Measurements from ENCODE around the gene HTRA3. TPM values are rescaled to one million over a fixed set of nuclear protein-coding genes. Genes with fewer than 3 reads are reported as not detected.

The HTRA3 gene
- total RNA-seq, 2 donors from 2014 or later, result 33.8 to 124 TPM

DNA sequence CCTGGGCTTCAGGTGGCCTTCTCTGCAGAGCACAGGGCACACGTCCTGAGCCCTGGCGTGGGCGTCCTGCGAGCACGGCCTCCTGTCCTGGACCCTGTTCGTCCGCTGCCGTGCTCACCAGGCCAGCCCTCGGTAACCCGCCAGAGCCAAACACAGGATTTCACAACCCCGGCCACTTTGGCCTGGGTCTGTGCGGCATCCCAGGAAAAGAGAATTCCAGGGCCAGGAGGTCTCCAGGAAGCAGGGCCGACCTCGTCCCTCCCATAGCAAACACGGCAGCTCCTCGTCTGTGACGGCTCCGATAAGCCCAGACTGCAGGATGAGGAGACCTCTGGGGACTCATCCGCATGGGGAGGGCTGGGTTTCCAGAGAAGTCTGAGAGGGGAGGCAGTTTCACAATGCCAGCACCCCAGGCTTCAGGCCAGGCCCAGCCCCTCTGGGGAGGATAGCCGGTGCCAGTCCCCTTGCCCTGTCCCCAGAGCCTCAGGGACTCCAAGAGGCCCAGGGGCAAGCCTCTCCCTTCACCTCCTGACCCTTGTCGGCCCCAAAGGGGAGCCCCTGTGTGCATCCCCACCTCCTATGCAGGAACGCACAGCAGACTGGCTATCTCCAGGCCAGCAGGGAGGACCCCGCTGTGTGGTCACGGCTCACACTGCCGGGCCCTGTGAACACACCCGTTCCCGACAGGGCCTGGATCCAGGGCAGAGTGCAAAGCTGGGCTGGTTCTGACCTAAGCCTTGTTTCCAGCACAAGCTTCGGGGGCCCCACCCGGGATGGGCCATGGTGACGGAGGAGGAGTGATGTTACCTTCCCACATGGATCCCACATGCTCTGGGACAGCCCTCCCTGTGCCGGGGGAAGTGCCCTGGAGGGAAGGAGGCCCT, 22.3 kb upstream of the HTRA3 start:
- Histone ChIP-seq H3K27ac (peak overlapping the region; percentile 49 to 59), H3K27me3 (no peaks in the 10 kb centered on the region), H3K9me3 (no peaks in the 10 kb centered on the region), H3K36me3 (no peaks in the 10 kb centered on the region), H3K4me1 (peaks cover 0 to 26% of the 10 kb centered on the region in 2 donors), H3K4me3 (no peak overlapping the region)
- peak; percentile 96 for DNase-seq (ENCODE audit: low spot score)
- TF ChIP-seq, protein P1, sequence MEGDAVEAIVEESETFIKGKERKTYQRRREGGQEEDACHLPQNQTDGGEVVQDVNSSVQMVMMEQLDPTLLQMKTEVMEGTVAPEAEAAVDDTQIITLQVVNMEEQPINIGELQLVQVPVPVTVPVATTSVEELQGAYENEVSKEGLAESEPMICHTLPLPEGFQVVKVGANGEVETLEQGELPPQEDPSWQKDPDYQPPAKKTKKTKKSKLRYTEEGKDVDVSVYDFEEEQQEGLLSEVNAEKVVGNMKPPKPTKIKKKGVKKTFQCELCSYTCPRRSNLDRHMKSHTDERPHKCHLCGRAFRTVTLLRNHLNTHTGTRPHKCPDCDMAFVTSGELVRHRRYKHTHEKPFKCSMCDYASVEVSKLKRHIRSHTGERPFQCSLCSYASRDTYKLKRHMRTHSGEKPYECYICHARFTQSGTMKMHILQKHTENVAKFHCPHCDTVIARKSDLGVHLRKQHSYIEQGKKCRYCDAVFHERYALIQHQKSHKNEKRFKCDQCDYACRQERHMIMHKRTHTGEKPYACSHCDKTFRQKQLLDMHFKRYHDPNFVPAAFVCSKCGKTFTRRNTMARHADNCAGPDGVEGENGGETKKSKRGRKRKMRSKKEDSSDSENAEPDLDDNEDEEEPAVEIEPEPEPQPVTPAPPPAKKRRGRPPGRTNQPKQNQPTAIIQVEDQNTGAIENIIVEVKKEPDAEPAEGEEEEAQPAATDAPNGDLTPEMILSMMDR (IDR thresholded peaks at IDR 0.05), result no peak

DNA sequence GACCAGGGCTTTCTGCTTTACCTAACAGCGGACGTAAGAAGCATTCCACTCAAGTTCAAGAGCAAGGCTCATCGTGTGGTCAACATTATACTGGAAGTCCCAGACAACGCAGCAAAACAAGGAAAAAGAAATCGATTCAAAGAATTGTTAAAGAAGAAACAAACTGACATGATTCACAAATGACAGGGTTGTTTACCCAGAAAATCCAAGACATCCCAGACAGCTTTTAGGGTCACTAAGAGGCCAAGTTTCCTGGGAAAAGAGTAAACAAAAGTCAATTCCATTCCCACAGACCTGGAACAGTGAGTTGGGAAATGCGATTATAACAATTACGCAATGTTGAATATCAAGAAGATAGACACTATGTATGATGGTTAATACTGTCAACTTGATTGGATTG, 21.5 kb upstream of the HTRA3 start:
- Histone ChIP-seq H3K27me3 (no peaks in the 10 kb centered on the region), H3K36me3 (no peaks in the 10 kb centered on the region), H3K27ac (peak overlapping the region; percentile 49 to 59), H3K9me3 (no peaks in the 10 kb centered on the region), H3K4me3 (no peak overlapping the region), H3K4me1 (peaks cover 0 to 20% of the 10 kb centered on the region in 2 donors)
- no peak for DNase-seq (ENCODE audit: low spot score)
- TF ChIP-seq, protein P1 (IDR thresholded peaks at IDR 0.05), result no peak

DNA sequence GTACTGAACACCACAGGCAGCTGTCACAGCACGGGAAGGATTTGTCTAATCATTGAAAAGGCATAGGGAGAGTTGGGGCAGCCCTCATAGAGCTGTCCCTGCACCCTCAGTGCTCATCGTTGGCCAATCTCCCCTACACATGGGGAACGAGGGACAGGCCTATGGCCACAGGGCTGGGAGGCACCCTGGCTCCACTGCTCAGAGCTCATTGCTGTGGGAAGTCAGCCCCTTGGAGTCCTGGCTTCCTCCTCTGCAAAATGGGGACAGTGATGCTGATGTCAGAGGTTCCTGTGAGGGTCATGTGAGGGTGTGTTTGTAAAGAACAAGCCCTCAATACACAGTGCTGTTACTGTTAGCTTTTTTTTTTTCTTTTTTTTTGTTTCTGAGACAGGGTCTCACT, 19.3 kb upstream of the HTRA3 start:
- TF ChIP-seq, protein P1 (IDR thresholded peaks at IDR 0.05), result no peak
- Histone ChIP-seq H3K4me1 (peaks cover 0 to 20% of the 10 kb centered on the region in 2 donors), H3K4me3 (no peak overlapping the region), H3K36me3 (no peaks in the 10 kb centered on the region), H3K27me3 (no peaks in the 10 kb centered on the region), H3K27ac (no peak overlapping the region), H3K9me3 (no peaks in the 10 kb centered on the region)
- DNase-seq (ENCODE audit: low spot score), result no peak

DNA sequence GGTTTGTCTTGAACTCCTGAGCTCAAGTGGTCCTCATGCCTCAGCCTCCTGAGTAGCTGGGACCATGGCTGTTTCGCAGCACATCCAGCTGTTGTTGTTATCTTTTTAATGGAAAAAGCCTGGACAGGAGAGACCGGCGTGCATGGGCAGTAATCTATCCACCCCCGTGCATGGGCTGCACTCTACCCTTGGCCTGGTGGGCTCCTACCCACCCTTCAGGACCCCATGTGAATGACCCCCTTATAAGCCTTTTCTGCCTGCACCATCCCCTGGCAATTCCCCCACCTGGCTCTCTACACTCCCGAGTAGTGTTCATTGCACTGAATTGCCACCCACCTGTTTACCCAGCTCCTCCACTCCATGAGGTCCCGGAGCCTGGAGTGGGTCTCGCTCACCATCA, 18.9 kb upstream of the HTRA3 start:
- H3K27me3 ChIP-seq, result no peaks in the 10 kb centered on the region
- DNase-seq (ENCODE audit: low spot score), result no peak
- H3K4me1 ChIP-seq, result peaks cover 0 to 20% of the 10 kb centered on the region in 2 donors
- TF ChIP-seq, protein P1 (IDR thresholded peaks at IDR 0.05), result no peak
- H3K27ac ChIP-seq, result no peak overlapping the region
- H3K9me3 ChIP-seq, result no peaks in the 10 kb centered on the region
- no peaks in the 10 kb centered on the region for H3K36me3 ChIP-seq
- H3K4me3 ChIP-seq, result no peak overlapping the region

DNA sequence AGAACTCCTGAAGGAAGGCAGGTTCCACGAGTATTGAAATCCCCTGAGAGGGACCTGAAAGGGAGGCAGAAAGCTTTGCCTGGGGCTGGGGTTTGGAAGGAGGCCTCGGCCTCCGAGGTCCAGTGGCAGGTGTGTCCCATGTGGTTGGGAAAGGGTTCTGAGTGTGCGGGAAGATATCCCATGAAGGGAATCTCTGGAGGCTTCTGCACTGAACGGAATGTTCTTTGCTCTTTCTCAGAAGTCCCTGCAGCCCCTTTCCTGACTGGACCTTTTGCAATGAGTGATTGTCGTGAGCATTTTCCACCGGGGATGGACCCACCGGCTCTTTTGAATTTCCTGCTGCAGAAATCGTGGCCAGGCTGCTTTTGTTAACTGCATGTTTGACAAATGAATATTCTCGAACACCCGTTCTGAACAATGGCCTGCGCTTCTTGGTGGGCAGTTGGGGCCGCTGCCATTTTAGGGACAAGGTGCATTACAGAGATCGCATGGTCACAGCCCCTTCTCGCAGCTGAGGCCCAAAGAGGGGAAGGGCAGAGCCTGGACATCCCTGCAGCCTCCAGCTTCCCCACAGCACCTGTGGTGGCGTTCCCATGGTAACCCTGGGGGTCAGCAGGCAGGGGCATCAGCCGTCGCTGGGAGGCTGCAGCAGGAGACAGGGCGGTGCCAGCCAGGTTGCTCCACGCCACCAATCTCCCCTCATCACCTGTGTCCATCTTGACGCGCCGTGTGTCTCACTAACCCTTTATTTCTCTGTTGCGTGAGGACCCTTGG, 18.3 kb upstream of the HTRA3 start:
- peaks cover 0 to 18% of the 10 kb centered on the region in 2 donors for H3K4me1 ChIP-seq
- H3K36me3 ChIP-seq, result no peaks in the 10 kb centered on the region
- H3K27ac ChIP-seq, result no peak overlapping the region
- H3K4me3 ChIP-seq, result no peak overlapping the region
- H3K9me3 ChIP-seq, result no peaks in the 10 kb centered on the region
- no peak for DNase-seq (ENCODE audit: low spot score)
- no peaks in the 10 kb centered on the region for H3K27me3 ChIP-seq
- TF ChIP-seq, protein P1 (IDR thresholded peaks at IDR 0.05), result no peak
